Ascending aorta (tissue), 2 donors: ENCODE data around the gene PLPP3. TPM values are rescaled to one million over a fixed set of nuclear protein-coding genes. Genes with fewer than 3 reads are reported as not detected.

Experiments
- DNase-seq, 2 donors: peaks; one replicate each; pipeline ENCODE4 v3.0.0-alpha.2; 2019; ENCODE audit warnings: low spot score in 2 of 2
- H3K27ac ChIP-seq, 2 donors: fragments of 200-600 bp; sonication (generic); one replicate each; pipeline ENCODE4 v1.5.1; 2016 to 2017; ENCODE audit warnings: mild to moderate bottlenecking in 1 of 2
- H3K27me3 ChIP-seq: fragments of 200-600 bp; sonication (generic); one replicate; pipeline ENCODE4 v1.5.1; 2017
- H3K36me3 ChIP-seq, 2 donors: fragments of 200-600 bp; sonication (generic); one replicate each; pipeline ENCODE4 v1.5.1; 2016
- H3K4me1 ChIP-seq, 2 donors: fragments of 200-600 bp; sonication (generic); one replicate each; pipeline ENCODE4 v1.5.1; 2016 to 2017; ENCODE audit warnings: mild to moderate bottlenecking in 1 of 2
- H3K4me3 ChIP-seq, 2 donors: fragments of 200-600 bp; sonication (generic); one replicate each; pipeline ENCODE4 v1.5.1; 2016 to 2017; ENCODE audit warnings: mild to moderate bottlenecking in 1 of 2
- H3K9me3 ChIP-seq, 2 donors: fragments of 200-600 bp; sonication (generic); one replicate each; pipeline ENCODE4 v1.5.1; 2016
- CTCF ChIP-seq, 3 experiments: fragments of 200-600 bp in 2 of 3; fragments of 450-650 bp in 1 of 3; sonication (generic) in 2 of 3; IDR thresholded peaks; one replicate each; pipeline ENCODE4 v1.5.1; 2016 to 2019; ENCODE audit warnings: antibody characterized with exemption in 3 of 3, mild to moderate bottlenecking in 1 of 3, moderate library complexity in 1 of 3
- intact Hi-C: fragments of 100-400 bp; cut with DNase I; formaldehyde crosslinking; loops from one replicate; pipeline ENCODE4 v1.15.1; 2023
- total RNA-seq: library from RNA; depleted of rRNA; stranded (reverse); fragments of >200 nt; gene quantifications from one replicate; pipeline ENCODE4 v1.1.0, GENCODE V29; 2016

The PLPP3 gene
- total RNA-seq, 1 donor from 2014 or later: 87.7 TPM

DNA sequence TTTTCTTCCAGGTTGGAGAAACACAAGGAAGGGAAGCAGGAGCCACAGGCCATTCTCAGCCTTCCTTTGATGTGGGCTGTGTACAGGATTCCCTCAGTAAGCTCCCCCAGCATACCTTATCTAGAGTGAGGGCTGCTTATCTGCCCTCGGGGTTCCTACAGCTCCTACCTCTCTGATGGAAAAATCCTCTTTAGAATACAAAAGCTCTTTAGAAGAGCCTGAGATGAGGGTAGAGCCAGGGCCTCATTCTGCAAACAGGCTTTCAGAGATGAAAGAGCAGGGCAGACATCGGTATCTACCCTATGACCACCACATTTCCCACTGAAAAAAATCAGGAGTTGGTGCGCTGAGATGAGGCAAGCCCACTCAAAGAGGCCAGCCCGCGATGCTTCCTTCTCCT, 85.1 kb downstream of the PLPP3 start:
- no peaks in the 10 kb centered on the region for H3K27me3 ChIP-seq
- H3K9me3 ChIP-seq: no peaks in the 10 kb centered on the region
- intact Hi-C loops: no loop called here
- peaks cover 26 to 28% of the 10 kb centered on the region in 2 donors for H3K36me3 ChIP-seq
- peaks cover 0 to 5% of the 10 kb centered on the region in 2 donors for H3K4me1 ChIP-seq
- no peak for DNase-seq
- no peak for TF ChIP-seq CTCF (IDR thresholded peaks at IDR 0.05)
- no peak overlapping the region for H3K27ac ChIP-seq
- H3K4me3 ChIP-seq: no peak overlapping the region

DNA sequence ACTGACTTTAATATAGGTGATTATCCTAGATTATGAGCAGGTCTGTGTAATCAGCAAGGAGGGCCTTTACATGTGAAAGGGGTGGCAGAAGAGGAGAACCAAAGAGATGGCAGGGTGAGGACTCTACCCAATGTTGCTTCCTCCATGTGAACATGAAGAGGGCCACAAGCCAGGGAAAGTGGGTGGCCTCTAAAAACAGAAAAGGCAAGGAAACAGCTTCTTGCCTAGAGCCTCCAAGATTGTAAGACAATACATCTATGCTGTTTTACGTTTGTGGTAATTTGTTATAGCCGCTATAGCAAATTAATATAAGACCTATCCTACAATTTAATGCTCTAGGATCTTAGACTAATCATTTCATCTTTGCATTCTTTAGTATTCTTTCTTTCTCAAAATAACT, 85.5 kb downstream of the PLPP3 start:
- peaks cover 26 to 28% of the 10 kb centered on the region in 2 donors for H3K36me3 ChIP-seq
- no peak for TF ChIP-seq CTCF (IDR thresholded peaks at IDR 0.05)
- H3K27me3 ChIP-seq: no peaks in the 10 kb centered on the region
- H3K9me3 ChIP-seq: no peaks in the 10 kb centered on the region
- no peak overlapping the region for H3K4me3 ChIP-seq
- intact Hi-C loops: no loop called here
- no peak for DNase-seq
- no peak overlapping the region for H3K27ac ChIP-seq
- peaks cover 0 to 5% of the 10 kb centered on the region in 2 donors for H3K4me1 ChIP-seq

- no peak overlapping the region for H3K27ac ChIP-seq
- H3K27me3 ChIP-seq: no peaks in the 10 kb centered on the region
- no peak for DNase-seq
- H3K9me3 ChIP-seq: no peaks in the 10 kb centered on the region
- peaks cover 26% of the 10 kb centered on the region in 2 donors for H3K36me3 ChIP-seq
- H3K4me1 ChIP-seq: peaks cover 0 to 5% of the 10 kb centered on the region in 2 donors
- TF ChIP-seq CTCF (IDR thresholded peaks at IDR 0.05): no peak
- no peak overlapping the region for H3K4me3 ChIP-seq
- intact Hi-C loops: no loop called here
These were observed 87.9 kb downstream of the PLPP3 start for GRCh38 chr1:56491441-56491840.

DNA sequence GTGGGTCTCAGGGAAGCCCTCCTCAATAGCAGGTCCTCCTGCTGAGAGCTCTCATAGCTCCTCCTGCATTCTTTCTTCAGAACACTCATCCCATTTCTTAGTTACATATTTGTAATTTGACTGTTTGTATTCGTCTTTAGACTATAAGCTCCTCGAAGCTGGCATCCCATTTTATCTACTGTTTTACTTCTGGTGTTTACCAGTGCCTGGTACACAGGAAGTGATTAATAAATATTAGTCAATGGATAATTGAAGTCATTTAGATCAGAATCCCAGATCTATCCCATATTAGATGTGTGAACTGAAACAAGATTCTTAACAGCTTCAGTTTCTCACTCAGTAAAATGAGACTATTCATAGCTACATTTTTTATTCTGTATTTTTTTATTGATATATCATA, 88.7 kb downstream of the PLPP3 start:
- H3K36me3 ChIP-seq: peaks cover 18% of the 10 kb centered on the region in 2 donors
- H3K9me3 ChIP-seq: no peaks in the 10 kb centered on the region
- H3K27ac ChIP-seq: no peak overlapping the region
- no peak for TF ChIP-seq CTCF (IDR thresholded peaks at IDR 0.05)
- peaks cover 0 to 5% of the 10 kb centered on the region in 2 donors for H3K4me1 ChIP-seq
- no peak for DNase-seq
- intact Hi-C loops: no loop called here
- no peaks in the 10 kb centered on the region for H3K27me3 ChIP-seq
- no peak overlapping the region for H3K4me3 ChIP-seq

- peaks cover 9 to 11% of the 10 kb centered on the region in 2 donors for H3K36me3 ChIP-seq
- intact Hi-C loops: no loop called here
- peaks cover 0 to 5% of the 10 kb centered on the region in 2 donors for H3K4me1 ChIP-seq
- no peak for TF ChIP-seq CTCF (IDR thresholded peaks at IDR 0.05)
- DNase-seq: no peak
- no peak overlapping the region for H3K4me3 ChIP-seq
- no peaks in the 10 kb centered on the region for H3K27me3 ChIP-seq
- H3K9me3 ChIP-seq: no peaks in the 10 kb centered on the region
- no peak overlapping the region for H3K27ac ChIP-seq
These were observed 89.7 kb downstream of the PLPP3 start for GRCh38 chr1:56489695-56490094.

DNA sequence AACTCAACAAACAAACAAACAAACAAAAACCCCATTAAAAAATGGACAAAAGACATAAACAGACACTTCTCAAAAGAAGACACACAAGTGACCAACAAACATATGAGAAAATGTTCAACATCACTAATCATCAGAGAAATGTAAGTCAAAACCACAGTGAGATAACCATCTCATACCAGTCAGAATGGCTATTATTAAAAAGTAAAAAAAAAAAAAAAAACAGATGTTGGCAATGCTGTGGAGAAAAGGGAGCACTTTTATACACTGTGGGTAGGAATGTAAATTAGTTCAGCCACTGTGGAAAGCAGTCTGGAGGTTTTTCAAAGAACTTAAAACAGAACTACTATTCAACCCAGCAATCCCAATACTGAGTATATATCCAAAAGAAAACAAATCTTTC, 94.7 kb downstream of the PLPP3 start:
- no peaks in the 10 kb centered on the region for H3K4me1 ChIP-seq
- no peaks in the 10 kb centered on the region for H3K36me3 ChIP-seq
- intact Hi-C loops: no loop called here
- no peak for DNase-seq
- no peaks in the 10 kb centered on the region for H3K27me3 ChIP-seq
- no peak overlapping the region for H3K27ac ChIP-seq
- no peak for TF ChIP-seq CTCF (IDR thresholded peaks at IDR 0.05)
- no peak overlapping the region for H3K4me3 ChIP-seq
- H3K9me3 ChIP-seq: no peaks in the 10 kb centered on the region
